ENCODE data around the gene MALL.

- TF ChIP-seq NRF1 (IDR thresholded peaks at IDR 0.05; ENCODE audit: low read depth, low read length) (no peak), CTCF (IDR thresholded peaks at IDR 0.05; ENCODE audit: control extremely low read depth in 1 of 3, insufficient read depth in 1 of 3, low read depth in 1 of 3, low read length in 3 of 3) (no peak), ATF2 (IDR thresholded peaks at IDR 0.05; ENCODE audit: low read length) (no peak), GTF2F1 (IDR thresholded peaks at IDR 0.05; ENCODE audit: borderline replicate concordance, low read depth, low read length) (no peak), SIN3A (conservative IDR thresholded peaks at IDR 0.05 in 1 of 2, IDR thresholded peaks at IDR 0.05 in 1 of 2; ENCODE audit: low read depth in 1 of 2, low read length in 2 of 2) (no peak)
Observed at GRCh38 chr2:110103061-110103961, 12.3 kb downstream of the MALL start.
